NCI-H526 treated with DMSO at 0.1 percent for 48 hours (cell line): ENCODE results near the gene RND2.

Source experiments
- DNase-seq: peaks from one replicate; lab custom pipeline; 2025; lab: John Stamatoyannopoulos, UW

RND2 gene

GRCh38 chr17:43079641-43080302 lies 54.7 kb downstream of the RND2 start:
- DNase-seq, result no peak
